ENCODE measurements around the gene GALNT17. TPM values are rescaled to one million over a fixed set of nuclear protein-coding genes. Genes with fewer than 3 reads are reported as not detected.

Gene GALNT17
- total and polyA plus RNA-seq, 5 donors from 2014 or later, result not detected

GRCh38 chr7:71444130-71444529 is 312.2 kb downstream of the GALNT17 start:
- no peak overlapping the region for H3K27ac ChIP-seq (ENCODE audit: insufficient read depth, low read length, poor library complexity, severe bottlenecking)
- peaks cover 3 to 19% (median 5%) of the 10 kb centered on the region in 7 donors for H3K9me3 Mint-ChIP-seq
- H3K27me3 Mint-ChIP-seq, result no peaks in the 10 kb centered on the region
- no peaks in the 10 kb centered on the region for H3K36me3 Mint-ChIP-seq
- no peak overlapping the region for H3K4me3 Mint-ChIP-seq
- H3K27ac Mint-ChIP-seq, result no peak overlapping the region
- DNase-seq, result no peak
- no peaks in the 10 kb centered on the region for H3K27me3 ChIP-seq (ENCODE audit: control insufficient read depth, insufficient read depth, low read length)
- H3K4me1 Mint-ChIP-seq, result no peaks in the 10 kb centered on the region
- ATAC-seq (ENCODE audit: low read depth in 2 of 2), result no peak
- no peak overlapping the region for H3K4me3 ChIP-seq (ENCODE audit: low read depth, low read length)
- H3K9me3 ChIP-seq (ENCODE audit: control insufficient read depth in 2 of 2, low read length in 2 of 2), result peaks cover 0 to 6% of the 10 kb centered on the region in 2 experiments
- H3K4me1 ChIP-seq (ENCODE audit: control insufficient read depth, insufficient read depth, low read length, poor library complexity, severe bottlenecking), result no peaks in the 10 kb centered on the region
- no peaks in the 10 kb centered on the region for H3K36me3 ChIP-seq (ENCODE audit: control insufficient read depth, insufficient read depth, low read length)

DNA sequence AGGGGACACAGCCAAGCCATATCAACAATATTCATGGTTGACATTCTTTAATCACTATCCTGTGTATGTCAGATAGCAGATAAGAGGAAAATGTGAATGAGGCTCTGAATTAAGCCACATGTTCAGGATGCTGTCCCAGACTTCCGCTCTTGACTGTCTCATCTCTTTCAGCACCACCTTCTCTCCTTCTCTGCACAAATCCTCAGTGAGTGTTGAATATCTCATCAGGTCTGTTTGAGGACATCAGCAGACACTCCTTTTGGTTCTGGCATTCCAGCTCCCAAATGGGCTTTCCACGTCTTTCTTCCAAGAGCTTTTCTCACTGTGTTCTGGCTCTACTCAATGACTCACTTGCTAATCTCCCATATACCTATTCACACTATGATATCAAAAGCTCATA is 321.7 kb downstream of the GALNT17 start:
- DNase-seq (no peak), ATAC-seq (ENCODE audit: low read depth in 2 of 2) (no peak)
- Histone ChIP-seq H3K36me3 (ENCODE audit: control insufficient read depth, insufficient read depth, low read length) (no peaks in the 10 kb centered on the region), H3K27me3 (ENCODE audit: control insufficient read depth, insufficient read depth, low read length) (no peaks in the 10 kb centered on the region), H3K9me3 (ENCODE audit: control insufficient read depth in 2 of 2, low read length in 2 of 2) (no peaks in the 10 kb centered on the region), H3K27ac (ENCODE audit: insufficient read depth, low read length, poor library complexity, severe bottlenecking) (no peak overlapping the region), H3K4me3 (ENCODE audit: low read depth, low read length) (no peak overlapping the region), H3K4me1 (ENCODE audit: control insufficient read depth, insufficient read depth, low read length, poor library complexity, severe bottlenecking) (no peaks in the 10 kb centered on the region)
- H3K9me3 Mint-ChIP-seq, result peaks cover 3 to 22% (median 4%) of the 10 kb centered on the region in 7 donors
- H3K36me3 Mint-ChIP-seq, result no peaks in the 10 kb centered on the region
- H3K27ac Mint-ChIP-seq, result no peak overlapping the region
- H3K4me1 Mint-ChIP-seq, result no peaks in the 10 kb centered on the region
- H3K4me3 Mint-ChIP-seq, result no peak overlapping the region
- no peaks in the 10 kb centered on the region for H3K27me3 Mint-ChIP-seq

- Histone ChIP-seq H3K4me3 (ENCODE audit: low read depth, low read length) (no peak overlapping the region), H3K9me3 (ENCODE audit: control insufficient read depth in 2 of 2, low read length in 2 of 2) (no peaks in the 10 kb centered on the region), H3K27me3 (ENCODE audit: control insufficient read depth, insufficient read depth, low read length) (no peaks in the 10 kb centered on the region), H3K4me1 (ENCODE audit: control insufficient read depth, insufficient read depth, low read length, poor library complexity, severe bottlenecking) (no peaks in the 10 kb centered on the region), H3K27ac (ENCODE audit: insufficient read depth, low read length, poor library complexity, severe bottlenecking) (no peak overlapping the region), H3K36me3 (ENCODE audit: control insufficient read depth, insufficient read depth, low read length) (no peaks in the 10 kb centered on the region)
- ATAC-seq (ENCODE audit: low read depth in 2 of 2) (no peak), DNase-seq (no peak)
- H3K4me1 Mint-ChIP-seq, result no peaks in the 10 kb centered on the region
- peaks cover 3 to 26% (median 8%) of the 10 kb centered on the region in 7 donors for H3K9me3 Mint-ChIP-seq
- no peaks in the 10 kb centered on the region for H3K27me3 Mint-ChIP-seq
- H3K36me3 Mint-ChIP-seq, result no peaks in the 10 kb centered on the region
- no peak overlapping the region for H3K4me3 Mint-ChIP-seq
- H3K27ac Mint-ChIP-seq, result no peak overlapping the region
Measured at GRCh38 chr7:71454981-71455380, 323.0 kb downstream of the GALNT17 start.

- Histone ChIP-seq H3K9me3 (ENCODE audit: control insufficient read depth in 2 of 2, low read length in 2 of 2) (no peaks in the 10 kb centered on the region), H3K4me1 (ENCODE audit: control insufficient read depth, insufficient read depth, low read length, poor library complexity, severe bottlenecking) (no peaks in the 10 kb centered on the region), H3K27ac (ENCODE audit: insufficient read depth, low read length, poor library complexity, severe bottlenecking) (no peak overlapping the region), H3K36me3 (ENCODE audit: control insufficient read depth, insufficient read depth, low read length) (no peaks in the 10 kb centered on the region), H3K4me3 (ENCODE audit: low read depth, low read length) (no peak overlapping the region), H3K27me3 (ENCODE audit: control insufficient read depth, insufficient read depth, low read length) (no peaks in the 10 kb centered on the region)
- ATAC-seq (ENCODE audit: low read depth in 2 of 2), result no peak
- Mint-ChIP-seq H3K27ac (no peak overlapping the region), H3K4me1 (no peaks in the 10 kb centered on the region), H3K27me3 (no peaks in the 10 kb centered on the region), H3K4me3 (no peak overlapping the region), H3K9me3 (peaks cover 4 to 34% (median 8%) of the 10 kb centered on the region in 7 donors), H3K36me3 (no peaks in the 10 kb centered on the region)
- DNase-seq, result no peak
Measured at GRCh38 chr7:71457021-71457420, 325.1 kb downstream of the GALNT17 start.

- ATAC-seq (ENCODE audit: low read depth in 2 of 2), result no peak
- no peak overlapping the region for H3K27ac Mint-ChIP-seq
Measured at GRCh38 chr7:71457846-71458590, 326.1 kb downstream of the GALNT17 start.

GRCh38 chr7:71459132-71459531 is 327.2 kb downstream of the GALNT17 start:
- ATAC-seq (ENCODE audit: low read depth in 2 of 2) (no peak), DNase-seq (no peak)
- no peaks in the 10 kb centered on the region for H3K27me3 Mint-ChIP-seq
- Histone ChIP-seq H3K36me3 (ENCODE audit: control insufficient read depth, insufficient read depth, low read length) (no peaks in the 10 kb centered on the region), H3K4me1 (ENCODE audit: control insufficient read depth, insufficient read depth, low read length, poor library complexity, severe bottlenecking) (no peaks in the 10 kb centered on the region), H3K27ac (ENCODE audit: insufficient read depth, low read length, poor library complexity, severe bottlenecking) (no peak overlapping the region), H3K9me3 (ENCODE audit: control insufficient read depth in 2 of 2, low read length in 2 of 2) (no peaks in the 10 kb centered on the region), H3K4me3 (ENCODE audit: low read depth, low read length) (no peak overlapping the region), H3K27me3 (ENCODE audit: control insufficient read depth, insufficient read depth, low read length) (no peaks in the 10 kb centered on the region)
- peaks cover 5 to 31% (median 11%) of the 10 kb centered on the region in 7 donors for H3K9me3 Mint-ChIP-seq
- no peak overlapping the region for H3K4me3 Mint-ChIP-seq
- H3K27ac Mint-ChIP-seq, result no peak overlapping the region
- no peaks in the 10 kb centered on the region for H3K4me1 Mint-ChIP-seq
- no peaks in the 10 kb centered on the region for H3K36me3 Mint-ChIP-seq

More at GRCh38 chr7:71457846-71458590, 326.1 kb downstream of the GALNT17 start:
- Histone ChIP-seq H3K27me3 (ENCODE audit: control insufficient read depth, insufficient read depth, low read length) (no peaks in the 10 kb centered on the region), H3K4me1 (ENCODE audit: control insufficient read depth, insufficient read depth, low read length, poor library complexity, severe bottlenecking) (no peaks in the 10 kb centered on the region), H3K27ac (ENCODE audit: insufficient read depth, low read length, poor library complexity, severe bottlenecking) (no peak overlapping the region), H3K4me3 (ENCODE audit: low read depth, low read length) (no peak overlapping the region), H3K9me3 (ENCODE audit: control insufficient read depth in 2 of 2, low read length in 2 of 2) (no peaks in the 10 kb centered on the region), H3K36me3 (ENCODE audit: control insufficient read depth, insufficient read depth, low read length) (no peaks in the 10 kb centered on the region)
- Mint-ChIP-seq H3K27me3 (no peaks in the 10 kb centered on the region), H3K4me1 (no peaks in the 10 kb centered on the region), H3K36me3 (no peaks in the 10 kb centered on the region), H3K4me3 (no peak overlapping the region), H3K9me3 (peaks cover 5 to 38% (median 10%) of the 10 kb centered on the region in 7 donors)
- no peak for DNase-seq

DNA sequence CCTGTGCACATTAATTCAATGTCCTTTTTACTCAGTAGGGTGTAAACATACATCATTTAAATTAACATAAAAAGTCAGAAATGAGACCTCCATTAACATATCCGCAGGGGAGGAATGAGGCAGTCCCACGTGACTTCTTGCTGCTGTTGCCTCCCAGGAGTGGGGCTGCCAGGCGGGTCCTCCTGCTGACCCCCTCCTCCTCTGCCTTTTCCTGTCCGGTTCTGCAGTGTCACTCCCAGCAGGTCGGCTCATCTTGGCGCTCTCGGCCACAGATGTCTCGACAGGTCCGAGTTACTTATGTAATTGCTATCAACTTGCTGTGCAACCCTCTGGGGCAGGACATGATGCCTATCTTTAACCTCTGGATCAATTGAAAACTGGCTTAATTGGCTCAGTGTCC is 329.6 kb downstream of the GALNT17 start:
- Histone ChIP-seq H3K9me3 (ENCODE audit: control insufficient read depth in 2 of 2, low read length in 2 of 2) (no peaks in the 10 kb centered on the region), H3K27ac (ENCODE audit: insufficient read depth, low read length, poor library complexity, severe bottlenecking) (no peak overlapping the region), H3K36me3 (ENCODE audit: control insufficient read depth, insufficient read depth, low read length) (no peaks in the 10 kb centered on the region), H3K4me3 (ENCODE audit: low read depth, low read length) (no peak overlapping the region), H3K27me3 (ENCODE audit: control insufficient read depth, insufficient read depth, low read length) (no peaks in the 10 kb centered on the region), H3K4me1 (ENCODE audit: control insufficient read depth, insufficient read depth, low read length, poor library complexity, severe bottlenecking) (no peaks in the 10 kb centered on the region)
- H3K36me3 Mint-ChIP-seq, result no peaks in the 10 kb centered on the region
- peaks cover 3 to 33% (median 9%) of the 10 kb centered on the region in 7 donors for H3K9me3 Mint-ChIP-seq
- no peak overlapping the region for H3K27ac Mint-ChIP-seq
- ATAC-seq (ENCODE audit: low read depth in 2 of 2), result no peak
- no peak overlapping the region for H3K4me3 Mint-ChIP-seq
- DNase-seq, result no peak
- no peaks in the 10 kb centered on the region for H3K27me3 Mint-ChIP-seq
- no peaks in the 10 kb centered on the region for H3K4me1 Mint-ChIP-seq

- Mint-ChIP-seq H3K4me1 (no peaks in the 10 kb centered on the region), H3K27me3 (no peaks in the 10 kb centered on the region), H3K36me3 (no peaks in the 10 kb centered on the region)
Measured at GRCh38 chr7:71465741-71466189, 333.8 kb downstream of the GALNT17 start.

More at GRCh38 chr7:71465741-71466189, 333.8 kb downstream of the GALNT17 start:
- Histone ChIP-seq H3K27ac (ENCODE audit: insufficient read depth, low read length, poor library complexity, severe bottlenecking) (no peak overlapping the region), H3K4me3 (ENCODE audit: low read depth, low read length) (no peak overlapping the region), H3K36me3 (ENCODE audit: control insufficient read depth, insufficient read depth, low read length) (no peaks in the 10 kb centered on the region), H3K27me3 (ENCODE audit: control insufficient read depth, insufficient read depth, low read length) (no peaks in the 10 kb centered on the region), H3K4me1 (ENCODE audit: control insufficient read depth, insufficient read depth, low read length, poor library complexity, severe bottlenecking) (no peaks in the 10 kb centered on the region), H3K9me3 (ENCODE audit: control insufficient read depth in 2 of 2, low read length in 2 of 2) (no peaks in the 10 kb centered on the region)
- peaks cover 0 to 32% (median 6%) of the 10 kb centered on the region in 7 donors for H3K9me3 Mint-ChIP-seq
- H3K4me3 Mint-ChIP-seq, result no peak overlapping the region
- DNase-seq, result no peak
- no peak overlapping the region for H3K27ac Mint-ChIP-seq
- no peak for ATAC-seq (ENCODE audit: low read depth in 2 of 2)
